B cell (primary cell): Measurements from ENCODE around the gene GHR. TPM values are rescaled to one million over a fixed set of nuclear protein-coding genes. Genes with fewer than 3 reads are reported as not detected.

Experiments
- ATAC-seq: fragments of 200-7000 bp; cut with Tn5 transposase; one replicate; pipeline ENCODE4 v1.10.0; 2021; ENCODE audit warnings: low read depth, mild to moderate bottlenecking, moderate number of reproducible peaks, moderate library complexity
- CTCF ChIA-PET: fragments of 350-600 bp; sonication (Branson Sonifier 250); formaldehyde crosslinking; loops from one replicate; lab custom pipeline; 2021; ENCODE audit warnings: antibody characterized with exemption, inconsistent platforms; lab: Charles Lee
- POLR2A ChIA-PET: fragments of 350-600 bp; sonication (Branson Sonifier 250); formaldehyde crosslinking; loops from one replicate; lab custom pipeline; 2021; ENCODE audit warnings: antibody characterized with exemption; lab: Charles Lee
- DNase-seq: peaks from one replicate; pipeline ENCODE4 v3.0.0; 2013
- H2AFZ ChIP-seq: 2 replicates; pipeline ENCODE4 v1.6.1; 2012; ENCODE audit warnings: mild to moderate bottlenecking, low read depth, low read length; ENCODE audit not compliant: insufficient read depth, poor library complexity, severe bottlenecking
- H3K27ac ChIP-seq, 2 donors: 1 replicate in 1 of 2; 2 replicates in 1 of 2; pipeline ENCODE4 v1.5.1; 2012 to 2013; ENCODE audit warnings: low read length in 2 of 2, mild to moderate bottlenecking in 2 of 2, moderate library complexity in 1 of 2
- H3K27me3 ChIP-seq, 4 experiments: fragments of 200-600 bp in 1 of 4; sonication (generic) in 1 of 4; replicated peaks in 1 of 4; 1 replicate in 2 of 4; 2 replicates in 2 of 4; pipeline versions ENCODE4 v1.6.1 to v1.7.0; 2013 to 2016; ENCODE audit warnings: low read length in 3 of 4, mild to moderate bottlenecking in 2 of 4, mixed read lengths in 1 of 4, moderate library complexity in 1 of 4; ENCODE audit not compliant: insufficient read depth in 4 of 4, control insufficient read depth in 3 of 4; ENCODE audit errors: control extremely low read depth in 1 of 4
- H3K36me3 ChIP-seq, 2 experiments: replicated peaks in 1 of 2; 1 replicate in 1 of 2; 2 replicates in 1 of 2; pipeline versions ENCODE4 v1.6.1 to v1.7.1; 2013; ENCODE audit warnings: low read length in 1 of 2; ENCODE audit not compliant: insufficient read depth in 2 of 2, control insufficient read depth in 1 of 2; ENCODE audit errors: control extremely low read depth in 1 of 2, extremely low read depth in 1 of 2
- H3K4me1 ChIP-seq, 2 donors: fragments of 200-600 bp in 1 of 2; sonication (generic) in 1 of 2; 1 replicate in 1 of 2; 2 replicates in 1 of 2; pipeline versions ENCODE4 v1.5.1 to v1.6.1; 2013 to 2017; ENCODE audit warnings: low read length in 2 of 2; ENCODE audit not compliant: control insufficient read depth in 2 of 2, insufficient read depth in 2 of 2
- H3K4me2 ChIP-seq: replicated peaks from 2 replicates; pipeline ENCODE3; 2012; ENCODE audit warnings: mild to moderate bottlenecking, low read depth, low read length; ENCODE audit not compliant: poor library complexity, severe bottlenecking
- H3K4me3 ChIP-seq, 5 experiments: fragments of 200-600 bp in 1 of 5; sonication (generic) in 1 of 5; 1 replicate in 3 of 5; 2 replicates in 2 of 5; pipeline versions ENCODE4 v1.5.1 to v1.7.0; 2011 to 2016; ENCODE audit warnings: low read length in 4 of 5, mild to moderate bottlenecking in 4 of 5, low read depth in 2 of 5, control low read depth in 1 of 5, moderate library complexity in 1 of 5; ENCODE audit not compliant: insufficient read depth in 1 of 5; ENCODE audit errors: control extremely low read depth in 1 of 5, extremely low read depth in 1 of 5
- H3K79me2 ChIP-seq: fragments of 200-600 bp; sonication (generic); one replicate; pipeline ENCODE4 v1.6.0; 2016; ENCODE audit warnings: low read length; ENCODE audit not compliant: control insufficient read depth, insufficient read depth
- H3K9ac ChIP-seq: fragments of 200-600 bp; sonication (generic); 2 replicates; pipeline ENCODE4 v1.6.1; 2017; ENCODE audit warnings: mild to moderate bottlenecking, low read length, moderate library complexity
- H3K9me3 ChIP-seq, 3 donors: one replicate each; pipeline versions ENCODE4 v1.6.1 to v1.7.1; 2013; ENCODE audit warnings: low read length in 2 of 3; ENCODE audit not compliant: control insufficient read depth in 2 of 3, insufficient read depth in 1 of 3; ENCODE audit errors: control extremely low read depth in 1 of 3
- H4K20me1 ChIP-seq: 2 replicates; pipeline ENCODE4 v1.6.0; 2012; ENCODE audit warnings: mild to moderate bottlenecking, low read length; ENCODE audit not compliant: insufficient read depth, control insufficient read depth, poor library complexity, severe bottlenecking
- H3K27ac Mint-ChIP-seq: one replicate; pipeline ENCODE4 v1.8.0; 2021; ENCODE audit warnings: mixed read lengths
- H3K27me3 Mint-ChIP-seq: one replicate; pipeline ENCODE4 v1.8.0; 2021; ENCODE audit warnings: mixed read lengths
- H3K4me1 Mint-ChIP-seq: one replicate; pipeline ENCODE4 v1.8.0; 2021; ENCODE audit warnings: mixed read lengths
- H3K4me3 Mint-ChIP-seq: one replicate; pipeline ENCODE4 v1.8.0; 2021; ENCODE audit warnings: mixed read lengths
- H3K9me3 Mint-ChIP-seq: one replicate; pipeline ENCODE4 v1.8.0; 2022; ENCODE audit warnings: mixed read lengths; ENCODE audit not compliant: insufficient read depth
- EZH2 ChIP-seq: IDR thresholded peaks from 2 replicates; pipeline ENCODE4 v1.6.1; 2012; ENCODE audit warnings: borderline replicate concordance, low read depth, mild to moderate bottlenecking, moderate library complexity, low read length; ENCODE audit not compliant: insufficient read depth, poor library complexity, severe bottlenecking
- WGBS: methylation state at CpG from one replicate; pipeline ENCODE4 v1.1.5; 2013; ENCODE audit warnings: missing lambda C conversion rate; ENCODE audit not compliant: insufficient coverage; 5-methylcytosine and 5-hydroxymethylcytosine counted together
- intact Hi-C: fragments of 100-400 bp; cut with micrococcal nuclease; formaldehyde crosslinking; loops from one replicate; pipeline ENCODE4 v1.10.0; 2022
- polyA plus RNA-seq: library from polyadenylated mRNA; depleted of rRNA; stranded (reverse); fragments of >200 nt; gene quantifications from 2 replicates; pipeline ENCODE4 v1.2.3, GENCODE V29; 2012
- total RNA-seq, 2 donors: library from RNA; stranded (reverse); fragments of 120-200 nt in 1 of 2; gene quantifications; 1 replicate in 1 of 2; 2 replicates in 1 of 2; pipeline versions ENCODE4 v1.2.3 to v1.2.4, GENCODE V29; 2013 to 2022
- TF ChIP-seq, protein P1 (sequence below): fragments of 200-600 bp; IDR thresholded peaks from one replicate; pipeline ENCODE4 v1.8.0; 2022; ENCODE audit warnings: antibody characterized with exemption, mild to moderate bottlenecking

Gene GHR
- total and polyA plus RNA-seq, 2 donors (not counting 1 experiment from before 2014, with no cell fraction given), result not detected

DNA sequence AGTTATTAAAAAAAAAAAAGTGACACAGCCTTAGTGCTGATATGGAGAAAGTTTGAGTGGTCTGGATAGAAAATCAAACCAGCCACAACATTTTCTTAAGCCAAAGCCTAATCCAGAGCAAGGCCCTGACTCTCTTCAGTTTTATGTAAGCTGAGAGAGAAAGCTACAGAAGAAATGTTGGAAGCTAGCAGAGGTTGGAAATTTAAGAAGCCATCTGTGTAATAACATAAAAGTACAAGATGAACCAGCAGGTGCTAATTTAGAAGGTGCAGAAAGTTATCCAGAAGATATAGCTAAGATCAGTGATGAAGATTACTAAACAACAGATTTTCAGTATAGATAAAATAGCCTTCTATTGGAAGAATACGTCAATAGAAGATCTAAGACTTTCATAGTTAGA, 102.9 kb downstream of the GHR start:
- H3K9me3 ChIP-seq, result peaks cover 0 to 4% (median 0%) of the 10 kb centered on the region in 3 donors
- H3K9ac ChIP-seq, result no peak overlapping the region
- H3K27me3 ChIP-seq, result no peaks in the 10 kb centered on the region
- no peak for ATAC-seq
- H2AFZ ChIP-seq, result no peak overlapping the region
- no peak for TF ChIP-seq EZH2
- TF ChIP-seq, protein P1, sequence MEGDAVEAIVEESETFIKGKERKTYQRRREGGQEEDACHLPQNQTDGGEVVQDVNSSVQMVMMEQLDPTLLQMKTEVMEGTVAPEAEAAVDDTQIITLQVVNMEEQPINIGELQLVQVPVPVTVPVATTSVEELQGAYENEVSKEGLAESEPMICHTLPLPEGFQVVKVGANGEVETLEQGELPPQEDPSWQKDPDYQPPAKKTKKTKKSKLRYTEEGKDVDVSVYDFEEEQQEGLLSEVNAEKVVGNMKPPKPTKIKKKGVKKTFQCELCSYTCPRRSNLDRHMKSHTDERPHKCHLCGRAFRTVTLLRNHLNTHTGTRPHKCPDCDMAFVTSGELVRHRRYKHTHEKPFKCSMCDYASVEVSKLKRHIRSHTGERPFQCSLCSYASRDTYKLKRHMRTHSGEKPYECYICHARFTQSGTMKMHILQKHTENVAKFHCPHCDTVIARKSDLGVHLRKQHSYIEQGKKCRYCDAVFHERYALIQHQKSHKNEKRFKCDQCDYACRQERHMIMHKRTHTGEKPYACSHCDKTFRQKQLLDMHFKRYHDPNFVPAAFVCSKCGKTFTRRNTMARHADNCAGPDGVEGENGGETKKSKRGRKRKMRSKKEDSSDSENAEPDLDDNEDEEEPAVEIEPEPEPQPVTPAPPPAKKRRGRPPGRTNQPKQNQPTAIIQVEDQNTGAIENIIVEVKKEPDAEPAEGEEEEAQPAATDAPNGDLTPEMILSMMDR, result no peak
- no peak overlapping the region for H3K27ac ChIP-seq
- Mint-ChIP-seq H3K9me3 (peaks cover 4% of the 10 kb centered on the region), H3K4me1 (no peaks in the 10 kb centered on the region), H3K27me3 (no peaks in the 10 kb centered on the region), H3K4me3 (no peak overlapping the region), H3K27ac (no peak overlapping the region)
- H4K20me1 ChIP-seq, result no peaks in the 10 kb centered on the region
- H3K36me3 ChIP-seq, result no peaks in the 10 kb centered on the region
- intact Hi-C loops, result no loop called here
- no peaks in the 10 kb centered on the region for H3K79me2 ChIP-seq
- DNase-seq, result no peak
- ChIA-PET CTCF (no interaction called here), POLR2A (no interaction called here)
- H3K4me3 ChIP-seq, result no peak overlapping the region
- no peak overlapping the region for H3K4me2 ChIP-seq
- no CpG with 5 or more reads among the region's 1 CpG for WGBS
- no peaks in the 10 kb centered on the region for H3K4me1 ChIP-seq

DNA sequence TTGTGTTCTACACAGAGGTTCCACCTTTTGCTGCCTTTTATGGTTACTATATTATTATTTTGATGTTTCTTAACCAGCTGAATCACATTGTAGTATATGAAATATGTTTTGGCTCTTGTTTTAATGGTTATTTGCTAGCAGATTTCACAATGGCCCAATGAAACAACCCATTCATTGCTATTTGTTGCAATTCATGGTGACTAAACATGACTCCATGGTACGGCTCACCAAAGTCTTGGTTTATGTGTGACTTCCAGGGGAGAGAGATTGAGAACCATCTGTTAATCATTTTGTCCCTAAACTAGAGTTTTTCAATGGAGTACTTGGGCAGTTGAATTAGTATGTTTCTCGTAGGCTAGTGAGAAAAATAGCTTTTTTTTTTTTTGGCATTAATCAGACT, 108.4 kb downstream of the GHR start:
- H3K4me3 Mint-ChIP-seq, result no peak overlapping the region
- CTCF ChIA-PET, result interaction anchor here (0.6 to 1.4 kb wide), 2 partner anchors 13 to 37 kb away, joined by 4 read pairs; no protein-coding TSS in a partner anchor
- H3K79me2 ChIP-seq, result no peaks in the 10 kb centered on the region
- no peaks in the 10 kb centered on the region for H3K9me3 ChIP-seq
- peaks cover 4% of the 10 kb centered on the region for H3K9me3 Mint-ChIP-seq
- intact Hi-C loops, result no loop called here
- H3K27ac ChIP-seq, result no peak overlapping the region
- no peaks in the 10 kb centered on the region for H3K27me3 ChIP-seq
- H3K36me3 ChIP-seq, result no peaks in the 10 kb centered on the region
- H2AFZ ChIP-seq, result no peak overlapping the region
- H3K9ac ChIP-seq, result no peak overlapping the region
- no peak overlapping the region for H3K4me2 ChIP-seq
- WGBS, result no CpG with 5 or more reads among the region's 2 CpGs
- no peaks in the 10 kb centered on the region for H3K27me3 Mint-ChIP-seq
- H4K20me1 ChIP-seq, result no peaks in the 10 kb centered on the region
- POLR2A ChIA-PET, result no interaction called here
- H3K4me1 Mint-ChIP-seq, result no peaks in the 10 kb centered on the region
- H3K27ac Mint-ChIP-seq, result no peak overlapping the region
- H3K4me1 ChIP-seq, result no peaks in the 10 kb centered on the region
- ATAC-seq (no peak), DNase-seq (no peak)
- TF ChIP-seq EZH2, result no peak
- TF ChIP-seq, protein P1, result no peak
- no peak overlapping the region for H3K4me3 ChIP-seq
